Neural cell (in vitro differentiated cells): ENCODE measurements around the gene EIF2S2. TPM values are rescaled to one million over a fixed set of nuclear protein-coding genes. Genes with fewer than 3 reads are reported as not detected.

Experiments
- H2AFZ ChIP-seq: fragments of 200-600, 300-800 bp; sonication (generic), shearing (Covaris generic); 2 replicates; pipeline ENCODE4 v1.6.0; 2014; ENCODE audit warnings: low read depth, mild to moderate bottlenecking, antibody characterized with exemption, low read length, moderate library complexity
- H3F3A ChIP-seq: fragments of 200-600 bp; shearing (Covaris generic); 2 replicates; pipeline ENCODE4 v1.6.1; 2016; ENCODE audit warnings: mild to moderate bottlenecking, moderate library complexity, mixed read lengths, antibody characterized with exemption, low read length; ENCODE audit not compliant: insufficient read depth, poor library complexity, severe bottlenecking
- H3K27ac ChIP-seq: fragments of 200-600, 300-800 bp; sonication (generic), shearing (Covaris generic); 2 replicates; pipeline ENCODE4 v1.5.1; 2014; ENCODE audit warnings: mild to moderate bottlenecking, low read length, moderate library complexity
- H3K27me3 ChIP-seq: fragments of 300-800, 200-600 bp; sonication (generic), shearing (Covaris generic); 2 replicates; pipeline ENCODE4 v1.6.0; 2014; ENCODE audit warnings: mild to moderate bottlenecking, low read depth, low read length, moderate library complexity; ENCODE audit not compliant: insufficient read depth
- H3K36me3 ChIP-seq: fragments of 300-800, 200-600 bp; sonication (generic), shearing (Covaris generic); 2 replicates; pipeline ENCODE4 v1.5.1; 2014; ENCODE audit warnings: mild to moderate bottlenecking, antibody characterized with exemption, low read length, moderate library complexity; ENCODE audit not compliant: insufficient read depth
- H3K4me2 ChIP-seq: fragments of 300-800, 200-600 bp; sonication (generic), shearing (Covaris generic); 2 replicates; pipeline ENCODE4 v1.6.0; 2014; ENCODE audit warnings: mild to moderate bottlenecking, low read length
- H3K4me3 ChIP-seq: fragments of 300-800, 200-600 bp; sonication (generic), shearing (Covaris generic); 2 replicates; pipeline ENCODE4 v1.5.1; 2014; ENCODE audit warnings: mild to moderate bottlenecking, low read length, moderate library complexity
- H3K79me2 ChIP-seq: fragments of 200-600 bp; shearing (Covaris generic); replicated peaks from 2 replicates; pipeline ENCODE4 v1.6.0; 2014; ENCODE audit warnings: mild to moderate bottlenecking, low read length, moderate library complexity; ENCODE audit not compliant: insufficient read depth
- H3K9ac ChIP-seq: fragments of 300-800, 200-600 bp; sonication (generic), shearing (Covaris generic); 2 replicates; pipeline ENCODE4 v1.6.1; 2016; ENCODE audit warnings: mild to moderate bottlenecking, low read length, mixed read lengths
- H3K9me2 ChIP-seq: fragments of 200-600 bp; shearing (Covaris generic); 2 replicates; pipeline ENCODE4 v1.6.1; 2016; ENCODE audit warnings: mild to moderate bottlenecking, low read length, mixed read lengths; ENCODE audit not compliant: insufficient read depth
- H3K9me3 ChIP-seq: fragments of 200-600, 300-800 bp; sonication (generic), shearing (Covaris generic); 2 replicates; pipeline ENCODE4 v1.6.1; 2016; ENCODE audit warnings: mild to moderate bottlenecking, mixed run types, low read length, moderate library complexity, mixed read lengths
- H4K20me1 ChIP-seq: fragments of 200-600 bp; shearing (Covaris generic); 2 replicates; pipeline ENCODE4 v1.6.1; 2016; ENCODE audit warnings: mild to moderate bottlenecking, mixed run types; ENCODE audit not compliant: insufficient read depth
- EP300 ChIP-seq: fragments of 450-650 bp; conservative IDR thresholded peaks from 2 replicates; pipeline ENCODE4 v1.6.1; 2014; ENCODE audit warnings: antibody characterized with exemption, mild to moderate bottlenecking, moderate library complexity; ENCODE audit not compliant: poor library complexity, severe bottlenecking
- EZH2 ChIP-seq: fragments of 200-600, 300-800 bp; shearing (Covaris generic), sonication (generic); IDR thresholded peaks from 2 replicates; pipeline ENCODE4 v1.6.1; 2014; ENCODE audit warnings: antibody characterized with exemption, low read length, borderline replicate concordance, mild to moderate bottlenecking; ENCODE audit not compliant: insufficient read depth, poor library complexity, severe bottlenecking
- MXI1 ChIP-seq: fragments of 450-650 bp; conservative IDR thresholded peaks from 2 replicates; pipeline ENCODE4 v1.6.1; 2014; ENCODE audit warnings: antibody characterized with exemption, mild to moderate bottlenecking; ENCODE audit not compliant: poor library complexity, severe bottlenecking
- POLR2AphosphoS5 ChIP-seq: IDR thresholded peaks from 2 replicates; pipeline ENCODE4 v1.6.1; 2012
- RAD21 ChIP-seq: fragments of 450-650 bp; conservative IDR thresholded peaks from 2 replicates; pipeline ENCODE4 v1.6.1; 2014; ENCODE audit warnings: antibody characterized with exemption, mild to moderate bottlenecking, moderate library complexity
- REST ChIP-seq: IDR thresholded peaks from 2 replicates; pipeline ENCODE4 v1.6.1; 2012; ENCODE audit warnings: borderline replicate concordance
- SMC3 ChIP-seq: fragments of 450-650 bp; conservative IDR thresholded peaks from 2 replicates; pipeline ENCODE4 v1.6.1; 2014; ENCODE audit warnings: antibody characterized with exemption, mild to moderate bottlenecking, moderate library complexity; ENCODE audit not compliant: poor library complexity
- TAF1 ChIP-seq: IDR thresholded peaks from 2 replicates; pipeline ENCODE4 v1.6.1; 2012; ENCODE audit warnings: low read depth
- polyA plus RNA-seq: library from polyadenylated mRNA; depleted of rRNA; stranded (reverse); fragments of >200 nt; gene quantifications from 2 replicates; pipeline ENCODE4 v1.2.3, GENCODE V29; 2014
- TF ChIP-seq, protein P1 (sequence below): fragments of 450-650 bp; IDR thresholded peaks from 2 replicates; pipeline ENCODE4 v1.5.1; 2014; ENCODE audit warnings: antibody characterized with exemption, mild to moderate bottlenecking, moderate library complexity; ENCODE audit not compliant: poor library complexity, severe bottlenecking

The EIF2S2 gene
- polyA plus RNA-seq, 1 donor from 2014 or later = 62.6 TPM

GRCh38 chr20:34150306-34151000, 38.4 kb upstream of the EIF2S2 start:
- no peaks in the 10 kb centered on the region for H3K27me3 ChIP-seq
- H4K20me1 ChIP-seq = no peaks in the 10 kb centered on the region
- TF ChIP-seq RAD21 (no peak), EP300 (no peak), EZH2 (no peak), TAF1 (no peak), POLR2AphosphoS5 (no peak), MXI1 (no peak), REST (no peak), SMC3 (no peak)
- TF ChIP-seq, protein P1, sequence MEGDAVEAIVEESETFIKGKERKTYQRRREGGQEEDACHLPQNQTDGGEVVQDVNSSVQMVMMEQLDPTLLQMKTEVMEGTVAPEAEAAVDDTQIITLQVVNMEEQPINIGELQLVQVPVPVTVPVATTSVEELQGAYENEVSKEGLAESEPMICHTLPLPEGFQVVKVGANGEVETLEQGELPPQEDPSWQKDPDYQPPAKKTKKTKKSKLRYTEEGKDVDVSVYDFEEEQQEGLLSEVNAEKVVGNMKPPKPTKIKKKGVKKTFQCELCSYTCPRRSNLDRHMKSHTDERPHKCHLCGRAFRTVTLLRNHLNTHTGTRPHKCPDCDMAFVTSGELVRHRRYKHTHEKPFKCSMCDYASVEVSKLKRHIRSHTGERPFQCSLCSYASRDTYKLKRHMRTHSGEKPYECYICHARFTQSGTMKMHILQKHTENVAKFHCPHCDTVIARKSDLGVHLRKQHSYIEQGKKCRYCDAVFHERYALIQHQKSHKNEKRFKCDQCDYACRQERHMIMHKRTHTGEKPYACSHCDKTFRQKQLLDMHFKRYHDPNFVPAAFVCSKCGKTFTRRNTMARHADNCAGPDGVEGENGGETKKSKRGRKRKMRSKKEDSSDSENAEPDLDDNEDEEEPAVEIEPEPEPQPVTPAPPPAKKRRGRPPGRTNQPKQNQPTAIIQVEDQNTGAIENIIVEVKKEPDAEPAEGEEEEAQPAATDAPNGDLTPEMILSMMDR = no peak
- no peaks in the 10 kb centered on the region for H3K9me3 ChIP-seq
- H2AFZ ChIP-seq = no peak overlapping the region
- no peak overlapping the region for H3K9ac ChIP-seq
- no peak overlapping the region for H3K4me3 ChIP-seq
- no peak overlapping the region for H3K4me2 ChIP-seq
- no peaks in the 10 kb centered on the region for H3K9me2 ChIP-seq
- H3K27ac ChIP-seq = no peak overlapping the region
- no peaks in the 10 kb centered on the region for H3K36me3 ChIP-seq
- no peaks in the 10 kb centered on the region for H3K79me2 ChIP-seq
- H3F3A ChIP-seq = no peaks in the 10 kb centered on the region

- Histone ChIP-seq H4K20me1 (no peaks in the 10 kb centered on the region), H3K27me3 (no peaks in the 10 kb centered on the region), H2AFZ (no peak overlapping the region), H3K4me2 (no peak overlapping the region), H3K36me3 (no peaks in the 10 kb centered on the region), H3K9me2 (no peaks in the 10 kb centered on the region), H3K79me2 (no peaks in the 10 kb centered on the region), H3F3A (no peaks in the 10 kb centered on the region), H3K4me3 (no peak overlapping the region), H3K27ac (no peak overlapping the region), H3K9ac (no peak overlapping the region), H3K9me3 (no peaks in the 10 kb centered on the region)
- TF ChIP-seq REST (no peak), EP300 (no peak), TAF1 (no peak), MXI1 (no peak), RAD21 (no peak), POLR2AphosphoS5 (no peak), SMC3 (no peak), EZH2 (no peak)
- TF ChIP-seq, protein P1 = no peak
Observed at GRCh38 chr20:34145280-34145819, 33.3 kb upstream of the EIF2S2 start.
